ENCODE data around the gene RASSF9. TPM values are rescaled to one million over a fixed set of nuclear protein-coding genes. Genes with fewer than 3 reads are reported as not detected.

Gene RASSF9
- total RNA-seq, 1 donor from 2014 or later, result 2.1 TPM

DNA sequence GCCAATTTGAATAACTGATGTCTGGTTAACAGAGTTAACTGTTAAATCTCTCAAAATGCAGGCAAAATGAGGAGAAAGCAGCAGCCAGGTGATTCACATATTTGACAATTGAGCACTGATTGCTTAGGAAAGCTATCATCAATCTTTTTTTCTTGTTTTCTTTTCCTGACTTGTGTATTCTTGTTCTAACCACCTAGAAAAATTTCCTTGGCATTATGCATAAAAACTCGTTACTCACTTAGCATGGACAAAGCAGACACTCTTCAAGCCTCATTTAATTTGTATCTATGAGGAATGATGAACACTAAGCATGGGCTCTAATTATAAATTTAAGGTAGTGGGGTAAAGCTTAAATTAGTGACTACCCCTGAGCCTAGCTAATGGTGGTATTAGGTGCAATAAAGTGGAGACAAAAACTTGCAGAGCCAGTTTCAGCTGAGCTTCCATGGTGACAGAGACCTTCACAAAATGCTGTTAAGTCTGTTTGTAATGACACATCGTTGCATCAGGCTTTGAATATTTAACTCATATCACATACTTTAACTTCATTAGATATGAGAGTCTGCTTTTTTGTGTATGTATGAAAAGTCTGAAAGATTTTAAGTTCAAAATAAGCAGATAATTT lies 52.0 kb downstream of the RASSF9 start:
- peak; percentile 85 for DNase-seq (ENCODE audit: low read depth)
- FAIRE-seq, result no peak
- H3K4me3 ChIP-seq (ENCODE audit: low read depth, low read length), result no peak overlapping the region
- TF ChIP-seq, protein P1, sequence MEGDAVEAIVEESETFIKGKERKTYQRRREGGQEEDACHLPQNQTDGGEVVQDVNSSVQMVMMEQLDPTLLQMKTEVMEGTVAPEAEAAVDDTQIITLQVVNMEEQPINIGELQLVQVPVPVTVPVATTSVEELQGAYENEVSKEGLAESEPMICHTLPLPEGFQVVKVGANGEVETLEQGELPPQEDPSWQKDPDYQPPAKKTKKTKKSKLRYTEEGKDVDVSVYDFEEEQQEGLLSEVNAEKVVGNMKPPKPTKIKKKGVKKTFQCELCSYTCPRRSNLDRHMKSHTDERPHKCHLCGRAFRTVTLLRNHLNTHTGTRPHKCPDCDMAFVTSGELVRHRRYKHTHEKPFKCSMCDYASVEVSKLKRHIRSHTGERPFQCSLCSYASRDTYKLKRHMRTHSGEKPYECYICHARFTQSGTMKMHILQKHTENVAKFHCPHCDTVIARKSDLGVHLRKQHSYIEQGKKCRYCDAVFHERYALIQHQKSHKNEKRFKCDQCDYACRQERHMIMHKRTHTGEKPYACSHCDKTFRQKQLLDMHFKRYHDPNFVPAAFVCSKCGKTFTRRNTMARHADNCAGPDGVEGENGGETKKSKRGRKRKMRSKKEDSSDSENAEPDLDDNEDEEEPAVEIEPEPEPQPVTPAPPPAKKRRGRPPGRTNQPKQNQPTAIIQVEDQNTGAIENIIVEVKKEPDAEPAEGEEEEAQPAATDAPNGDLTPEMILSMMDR (IDR thresholded peaks at IDR 0.05; ENCODE audit: insufficient read depth, low read length, severe bottlenecking), result no peak
- H3K36me3 ChIP-seq (ENCODE audit: control insufficient read depth, insufficient read depth, low read length), result no peaks in the 10 kb centered on the region
- H3K27me3 ChIP-seq (ENCODE audit: control insufficient read depth, insufficient read depth, low read length), result no peaks in the 10 kb centered on the region

DNA sequence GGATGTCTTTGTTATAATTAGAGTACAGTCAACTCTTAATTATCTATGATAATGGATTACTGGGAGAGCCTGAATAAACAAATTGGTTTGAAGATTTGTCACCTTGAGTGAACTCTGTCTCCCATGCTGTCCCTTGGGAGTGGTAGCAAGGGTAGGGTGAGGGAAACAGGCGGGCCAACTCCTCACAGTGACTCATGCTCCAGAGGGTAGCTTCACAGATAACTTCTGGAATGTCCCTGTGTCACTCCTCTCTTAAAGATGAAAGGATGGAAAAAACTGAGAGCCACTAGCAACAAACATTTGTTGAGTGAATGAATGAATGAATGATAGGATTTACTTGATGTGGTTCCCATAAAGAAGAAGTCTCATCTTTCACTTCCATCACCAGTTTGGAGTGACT lies 53.5 kb downstream of the RASSF9 start:
- TF ChIP-seq, protein P1 (IDR thresholded peaks at IDR 0.05; ENCODE audit: insufficient read depth, low read length, severe bottlenecking), result no peak
- no peak for FAIRE-seq
- DNase-seq (ENCODE audit: low read depth), result no peak
- Histone ChIP-seq H3K36me3 (ENCODE audit: control insufficient read depth, insufficient read depth, low read length) (no peaks in the 10 kb centered on the region), H3K27me3 (ENCODE audit: control insufficient read depth, insufficient read depth, low read length) (no peaks in the 10 kb centered on the region), H3K4me3 (ENCODE audit: low read depth, low read length) (no peak overlapping the region)

DNA sequence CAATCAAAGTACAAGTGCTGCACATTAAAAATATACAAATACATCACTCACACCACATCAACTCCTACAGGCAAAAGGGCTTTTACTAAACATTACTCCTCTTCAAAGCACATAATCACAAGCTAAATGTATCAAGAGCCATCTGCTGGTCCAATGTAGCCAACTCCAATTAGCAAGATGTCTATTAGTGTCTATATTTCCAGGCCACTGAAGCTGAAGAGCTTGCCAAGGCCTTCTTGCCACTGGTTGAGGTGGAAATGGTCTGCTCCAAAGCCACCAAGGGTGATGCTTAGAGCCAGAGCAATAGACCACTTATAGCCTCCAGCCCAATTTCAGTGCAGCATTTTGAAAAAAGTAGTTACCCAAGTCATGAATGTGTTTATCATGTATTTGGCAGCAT lies 54.4 kb downstream of the RASSF9 start:
- DNase-seq (ENCODE audit: low read depth) (no peak), FAIRE-seq (no peak)
- Histone ChIP-seq H3K36me3 (ENCODE audit: control insufficient read depth, insufficient read depth, low read length) (no peaks in the 10 kb centered on the region), H3K27me3 (ENCODE audit: control insufficient read depth, insufficient read depth, low read length) (no peaks in the 10 kb centered on the region), H3K4me3 (ENCODE audit: low read depth, low read length) (no peak overlapping the region)
- TF ChIP-seq, protein P1 (IDR thresholded peaks at IDR 0.05; ENCODE audit: insufficient read depth, low read length, severe bottlenecking), result no peak

- Histone ChIP-seq H3K4me3 (ENCODE audit: low read depth, low read length) (no peak overlapping the region), H3K27me3 (ENCODE audit: control insufficient read depth, insufficient read depth, low read length) (no peaks in the 10 kb centered on the region), H3K36me3 (ENCODE audit: control insufficient read depth, insufficient read depth, low read length) (no peaks in the 10 kb centered on the region)
- TF ChIP-seq, protein P1 (IDR thresholded peaks at IDR 0.05; ENCODE audit: insufficient read depth, low read length, severe bottlenecking), result no peak
- FAIRE-seq (no peak), DNase-seq (ENCODE audit: low read depth) (peak; percentile 65)
Observed at GRCh38 chr12:85779768-85780167, 56.4 kb downstream of the RASSF9 start.

DNA sequence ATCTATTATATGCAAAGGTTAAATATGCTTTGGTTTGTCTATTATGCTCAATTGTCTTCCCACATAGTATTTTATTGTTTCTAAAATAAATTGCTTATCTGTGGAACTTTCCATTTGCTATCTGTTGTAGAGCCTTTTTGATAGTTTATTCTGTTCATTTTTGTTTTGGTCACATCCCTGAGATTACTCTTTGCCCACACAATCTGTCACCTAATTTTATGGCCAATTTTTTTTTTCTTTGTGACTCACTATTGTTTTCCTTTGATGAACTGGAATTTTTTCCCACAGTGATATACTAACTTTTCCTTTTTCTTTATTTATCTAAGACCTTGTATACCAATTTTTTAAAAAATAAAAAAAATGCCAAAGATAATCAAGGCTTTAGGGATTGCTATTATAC lies 61.1 kb downstream of the RASSF9 start:
- no peak for FAIRE-seq
- H3K36me3 ChIP-seq (ENCODE audit: control insufficient read depth, insufficient read depth, low read length), result no peaks in the 10 kb centered on the region
- H3K27me3 ChIP-seq (ENCODE audit: control insufficient read depth, insufficient read depth, low read length), result no peaks in the 10 kb centered on the region
- TF ChIP-seq, protein P1 (IDR thresholded peaks at IDR 0.05; ENCODE audit: insufficient read depth, low read length, severe bottlenecking), result no peak
- no peak for DNase-seq (ENCODE audit: low read depth)
- H3K4me3 ChIP-seq (ENCODE audit: low read depth, low read length), result no peak overlapping the region

DNA sequence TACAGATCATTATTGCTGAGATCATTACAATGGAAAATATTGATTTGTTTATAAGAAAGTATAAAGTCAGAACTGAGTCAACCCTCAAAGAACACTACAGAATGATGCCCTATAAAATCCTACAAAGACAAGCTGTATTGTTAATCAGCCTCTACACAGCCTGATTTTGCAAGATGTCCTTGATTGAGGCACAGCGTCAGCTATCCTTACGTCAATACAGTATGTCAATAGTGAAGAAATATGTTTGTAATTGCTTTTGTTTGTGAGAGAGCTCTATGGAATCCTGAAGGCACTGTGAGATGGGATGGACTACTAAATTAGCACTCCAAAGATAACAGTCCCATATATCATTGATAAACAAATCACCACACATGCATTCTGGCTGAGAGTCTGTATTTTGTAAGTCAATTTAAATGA lies 70.7 kb downstream of the RASSF9 start:
- TF ChIP-seq, protein P1 (IDR thresholded peaks at IDR 0.05; ENCODE audit: insufficient read depth, low read length, severe bottlenecking), result no peak
- DNase-seq (ENCODE audit: low read depth), result peak; percentile 47
- no peaks in the 10 kb centered on the region for H3K36me3 ChIP-seq (ENCODE audit: control insufficient read depth, insufficient read depth, low read length)
- no peak overlapping the region for H3K4me3 ChIP-seq (ENCODE audit: low read depth, low read length)
- no peaks in the 10 kb centered on the region for H3K27me3 ChIP-seq (ENCODE audit: control insufficient read depth, insufficient read depth, low read length)
- FAIRE-seq, result no peak
